GM13977 (cell line): ENCODE results near the gene DLG2.
"Not testable (repeated sequence)": the region's sequence is repeated elsewhere in the genome, so short reads cannot be mapped to it uniquely, and the experiment has no call there.

Source experiments
- DNase-seq: peaks from one replicate; pipeline ENCODE4 v3.0.0; 2012; ENCODE audit warnings: low spot score
- CTCF ChIP-seq: IDR thresholded peaks from 2 replicates; pipeline ENCODE4 v1.5.1; 2012; ENCODE audit warnings: mild to moderate bottlenecking, control low read depth; ENCODE audit not compliant: insufficient read depth; ENCODE audit errors: extremely low read depth, missing control alignments
- in situ Hi-C: fragments of 300-500 bp; cut with MboI; formaldehyde crosslinking; loops from one replicate; pipeline ENCODE4 v1.12.0; 2022; ENCODE audit warnings: low sequenced_read_pairs, low pct_unique_long_range_greater_than_20kb, mixed read lengths, inconsistent platforms; ENCODE audit not compliant: unreplicated experiment

The DLG2 gene

DNA sequence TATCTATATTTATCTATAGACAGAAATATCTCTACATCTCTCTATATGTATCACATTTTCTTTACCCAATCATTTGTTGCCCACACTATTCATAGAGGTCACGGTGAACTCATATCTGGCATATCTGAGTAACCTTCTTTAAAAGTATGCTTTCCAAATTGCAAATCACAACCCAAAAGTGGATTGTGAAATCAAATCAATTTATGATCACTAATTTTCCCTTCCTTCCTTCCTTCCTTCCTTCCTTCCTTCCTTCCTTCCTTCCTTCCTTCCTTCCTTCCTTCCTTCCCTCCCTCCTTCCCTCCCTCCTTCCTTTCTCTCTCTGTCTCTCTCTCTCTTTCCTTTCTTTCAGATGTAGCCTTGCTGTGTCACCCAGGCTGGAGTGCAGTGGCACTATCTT, 1893.0 kb downstream of the DLG2 start:
- DNase-seq = no peak
- TF ChIP-seq CTCF = no peak
- in situ Hi-C loops = no loop called here

- DNase-seq, in situ Hi-C loops: not testable (repeated sequence)
Observed at GRCh38 chr11:83731288-83731687, 1895.9 kb downstream of the DLG2 start.

GRCh38 chr11:83728281-83728680, 1898.9 kb downstream of the DLG2 start:
- in situ Hi-C loops = no loop called here
- DNase-seq = no peak
- TF ChIP-seq CTCF = no peak

- DNase-seq = no peak
- TF ChIP-seq CTCF = no peak
- in situ Hi-C loops = no loop called here
Observed at GRCh38 chr11:83727251-83727650, 1899.9 kb downstream of the DLG2 start.

DNA sequence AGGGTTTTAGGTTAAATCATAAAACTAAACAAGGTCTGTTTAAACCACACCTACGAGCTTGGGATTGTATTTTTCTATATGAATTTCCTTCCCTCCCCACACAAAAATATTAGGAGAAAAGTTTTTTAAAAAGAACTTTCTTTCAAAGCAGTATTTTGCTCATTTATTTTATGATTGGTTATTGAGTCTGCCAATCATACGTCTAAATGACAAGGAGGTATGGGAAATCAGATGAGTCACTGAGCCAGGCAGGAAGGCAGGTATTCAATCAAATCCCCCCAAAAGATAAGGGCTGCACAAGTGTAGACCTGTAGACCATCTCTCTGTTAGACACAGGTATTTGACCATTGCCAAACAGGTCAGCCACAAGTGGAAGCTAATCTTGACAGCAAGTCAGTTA, 1900.8 kb downstream of the DLG2 start:
- no peak for TF ChIP-seq CTCF
- in situ Hi-C loops = no loop called here
- no peak for DNase-seq

DNA sequence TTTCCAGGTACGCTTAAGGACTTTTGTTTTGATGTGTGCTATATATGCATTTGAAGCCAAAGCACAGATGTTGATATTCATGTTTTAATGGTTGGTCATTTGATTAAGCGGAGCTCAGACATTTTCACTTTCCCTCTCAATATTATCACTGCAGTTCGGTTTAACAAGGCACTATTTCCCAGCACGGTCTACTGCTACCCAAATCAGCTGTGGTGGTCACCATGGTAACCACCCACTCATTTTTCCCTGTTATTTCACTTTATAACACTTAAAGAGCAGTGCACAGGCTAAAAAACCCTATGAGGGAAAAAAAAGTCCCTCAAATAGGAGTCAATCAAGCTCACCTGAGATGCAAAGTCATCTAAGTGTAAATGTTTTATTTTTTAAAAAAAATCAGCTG, 1901.4 kb downstream of the DLG2 start:
- DNase-seq = peak; percentile 23
- in situ Hi-C loops = no loop called here
- no peak for TF ChIP-seq CTCF

DNA sequence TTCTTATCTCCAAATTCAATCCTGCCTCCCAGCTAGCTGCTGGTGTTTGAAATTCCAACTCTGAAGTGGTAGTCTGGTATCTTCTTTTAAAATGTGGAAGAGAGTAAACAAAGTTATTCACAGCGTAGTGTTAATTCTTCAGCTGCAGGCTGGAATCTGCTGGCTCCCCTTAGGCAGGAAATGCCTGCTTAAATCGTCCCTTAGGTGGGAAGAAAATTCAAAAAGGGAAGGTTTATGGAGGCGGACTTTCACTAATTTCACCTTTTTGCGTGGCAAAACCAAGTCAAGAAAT, 1901.9 kb downstream of the DLG2 start:
- in situ Hi-C loops = no loop called here
- no peak for TF ChIP-seq CTCF

More for the DNA sequence above, 1901.9 kb downstream of the DLG2 start:
- DNase-seq = no peak
